Measurements from ENCODE around the gene FLOT2. TPM values are rescaled to one million over a fixed set of nuclear protein-coding genes. Genes with fewer than 3 reads are reported as not detected.

The FLOT2 gene
- total and polyA plus RNA-seq, 11 donors: 52.7 to 139 (median 89.1) TPM

DNA sequence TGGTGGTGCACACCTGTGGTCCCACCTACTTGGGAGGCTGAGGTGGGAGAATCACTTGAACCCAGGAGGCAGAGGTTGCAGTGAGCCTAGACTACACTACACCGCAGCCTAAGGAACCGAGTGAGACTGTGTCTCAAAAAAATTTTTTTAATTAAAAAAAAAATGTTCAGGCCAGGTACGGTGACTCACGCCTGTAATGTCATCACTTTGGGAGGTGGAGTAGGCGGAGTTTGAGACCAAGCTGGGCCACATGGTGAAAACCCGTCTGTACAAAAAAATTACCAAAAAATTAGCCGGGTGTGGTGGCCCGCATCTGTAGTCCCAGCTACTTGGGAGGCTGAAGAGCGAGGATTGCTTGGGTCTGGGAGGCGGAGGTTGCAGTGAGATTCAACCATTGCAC lies 51.3 kb downstream of the FLOT2 start:
- intact Hi-C loops (cut with DNase I): loop anchor here in 3 of 10 donors (10.0 kb wide), 2 partner anchors 49 to 81 kb away; partner anchors contain the start of gene FLOT2 (in 2 of the 3)
- DNase-seq: no peak
- H3K4me1 ChIP-seq: peaks cover 0 to 14% (median 6%) of the 10 kb centered on the region in 12 donors
- no peaks in the 10 kb centered on the region for H3K9me3 ChIP-seq
- no peaks in the 10 kb centered on the region for H3K27me3 ChIP-seq
- H3K27ac ChIP-seq: no peak overlapping the region
- H3K36me3 ChIP-seq: no peaks in the 10 kb centered on the region
- ATAC-seq: no peak
- no peak overlapping the region for H3K4me3 ChIP-seq
- WGBS, 4 donors: 89 to 94% (median 93%) methylated on average over 10 of the region's 10 CpGs
- no peak for TF ChIP-seq POLR2A (IDR thresholded peaks at IDR 0.05)
- TF ChIP-seq, protein P1, sequence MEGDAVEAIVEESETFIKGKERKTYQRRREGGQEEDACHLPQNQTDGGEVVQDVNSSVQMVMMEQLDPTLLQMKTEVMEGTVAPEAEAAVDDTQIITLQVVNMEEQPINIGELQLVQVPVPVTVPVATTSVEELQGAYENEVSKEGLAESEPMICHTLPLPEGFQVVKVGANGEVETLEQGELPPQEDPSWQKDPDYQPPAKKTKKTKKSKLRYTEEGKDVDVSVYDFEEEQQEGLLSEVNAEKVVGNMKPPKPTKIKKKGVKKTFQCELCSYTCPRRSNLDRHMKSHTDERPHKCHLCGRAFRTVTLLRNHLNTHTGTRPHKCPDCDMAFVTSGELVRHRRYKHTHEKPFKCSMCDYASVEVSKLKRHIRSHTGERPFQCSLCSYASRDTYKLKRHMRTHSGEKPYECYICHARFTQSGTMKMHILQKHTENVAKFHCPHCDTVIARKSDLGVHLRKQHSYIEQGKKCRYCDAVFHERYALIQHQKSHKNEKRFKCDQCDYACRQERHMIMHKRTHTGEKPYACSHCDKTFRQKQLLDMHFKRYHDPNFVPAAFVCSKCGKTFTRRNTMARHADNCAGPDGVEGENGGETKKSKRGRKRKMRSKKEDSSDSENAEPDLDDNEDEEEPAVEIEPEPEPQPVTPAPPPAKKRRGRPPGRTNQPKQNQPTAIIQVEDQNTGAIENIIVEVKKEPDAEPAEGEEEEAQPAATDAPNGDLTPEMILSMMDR (IDR thresholded peaks at IDR 0.05): no peak

DNA sequence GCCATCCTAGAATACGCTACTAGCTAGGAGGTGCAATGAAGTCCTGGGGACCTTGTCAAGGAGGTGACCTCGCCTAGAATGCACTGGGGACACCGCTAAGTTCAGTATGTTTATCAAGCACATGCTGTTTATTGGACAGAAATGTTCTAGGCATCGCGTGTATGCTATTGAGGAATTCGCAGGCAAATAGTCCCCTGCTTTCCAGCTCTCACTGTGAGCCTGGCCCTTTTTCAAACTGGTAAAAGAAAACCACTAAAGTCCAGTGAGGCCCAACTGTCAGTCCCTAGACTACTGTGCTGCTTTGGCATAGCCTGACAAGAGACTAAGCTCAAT lies 53.8 kb downstream of the FLOT2 start:
- ATAC-seq (no peak), DNase-seq (no peak)
- intact Hi-C loops (cut with DNase I): loop anchor here in 6 of 10 donors (5.0 to 10.0 kb wide), 5 partner anchors 51 to 81 kb away; partner anchors contain the start of gene FLOT2 (in 2 of the 6)
- TF ChIP-seq, protein P1 (IDR thresholded peaks at IDR 0.05): no peak
- no peak for TF ChIP-seq POLR2A (IDR thresholded peaks at IDR 0.05)
- H3K27me3 ChIP-seq: no peaks in the 10 kb centered on the region
- H3K36me3 ChIP-seq: no peaks in the 10 kb centered on the region
- H3K4me1 ChIP-seq: peaks cover 0 to 33% (median 8%) of the 10 kb centered on the region in 12 donors
- no peak overlapping the region for H3K27ac ChIP-seq
- 91 to 93% (median 91%) methylated on average over 6 of the region's 6 CpGs for WGBS, 4 donors
- no peak overlapping the region for H3K4me3 ChIP-seq
- no peaks in the 10 kb centered on the region for H3K9me3 ChIP-seq

DNA sequence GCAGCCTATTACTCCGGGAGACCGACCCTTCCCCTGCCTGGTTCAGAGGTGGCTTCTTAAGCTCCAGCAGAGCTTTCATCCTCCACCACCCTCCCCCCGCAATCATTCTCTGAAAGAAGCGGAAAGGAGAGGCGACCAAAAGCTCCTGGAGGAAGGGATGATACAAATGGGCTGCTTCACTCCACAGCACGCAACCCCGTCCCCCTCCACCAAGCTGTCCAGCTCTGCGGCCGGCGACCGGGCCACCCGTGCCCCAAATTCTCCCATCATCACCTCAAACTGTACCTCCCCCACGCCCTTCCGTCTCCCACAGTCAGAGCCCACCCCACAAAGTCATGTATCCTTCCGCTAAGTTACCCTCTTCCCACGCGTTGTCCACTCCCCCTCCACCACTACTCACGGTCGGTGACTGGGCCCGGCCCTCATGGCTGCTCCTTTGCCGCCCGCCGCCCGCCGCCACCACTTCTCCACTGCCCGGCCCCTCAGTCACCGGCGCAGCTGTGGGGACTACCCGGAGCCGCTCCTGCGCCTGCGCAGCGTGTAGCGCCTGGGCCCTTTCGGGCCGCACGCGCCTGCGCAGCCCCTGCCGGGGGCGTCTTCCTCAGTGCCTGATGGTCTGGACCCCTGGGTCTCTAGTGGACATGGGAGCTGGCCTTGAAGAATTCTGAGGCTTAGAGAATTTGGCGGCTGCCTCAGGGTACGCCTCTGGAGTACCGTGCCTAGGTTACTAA lies 55.1 kb downstream of the FLOT2 start, which contains the start of gene FAM222B:
FAM222B (minus strand) TSS at position 509 of the 731 bp plus-strand sequence. CDS start 76,123 bp downstream, outside the sequence.
- peak; percentile 84 to 94 (median 90) for DNase-seq
- Histone ChIP-seq H3K27me3 (no peaks in the 10 kb centered on the region), H3K9me3 (no peaks in the 10 kb centered on the region), H3K27ac (peak within 1 kb of the TSS; percentile 54 to 89 (median 78)), H3K36me3 (no peaks in the 10 kb centered on the region), H3K4me3 (peak within 1 kb of the TSS; percentile 53 to 94 (median 82)), H3K4me1 (peaks cover 0 to 33% (median 8%) of the 10 kb centered on the region in 12 donors)
- intact Hi-C loops (cut with DNase I): loop anchor here in 6 of 10 donors (5.0 to 10.0 kb wide), 5 partner anchors 52 to 80 kb away; partner anchors contain the start of gene FLOT2 (in 2 of the 6)
- 0 to 1% (median 0%) methylated on average over 41 to 44 of the region's 44 CpGs for WGBS, 4 donors
- peak in 1 of 2 donors; percentile 71 for TF ChIP-seq POLR2A (IDR thresholded peaks at IDR 0.05)
- TF ChIP-seq, protein P1 (IDR thresholded peaks at IDR 0.05): peak in 2 of 12 donors; percentile 14 to 22
- ATAC-seq: peak; percentile 93 to 100 (median 100)

DNA sequence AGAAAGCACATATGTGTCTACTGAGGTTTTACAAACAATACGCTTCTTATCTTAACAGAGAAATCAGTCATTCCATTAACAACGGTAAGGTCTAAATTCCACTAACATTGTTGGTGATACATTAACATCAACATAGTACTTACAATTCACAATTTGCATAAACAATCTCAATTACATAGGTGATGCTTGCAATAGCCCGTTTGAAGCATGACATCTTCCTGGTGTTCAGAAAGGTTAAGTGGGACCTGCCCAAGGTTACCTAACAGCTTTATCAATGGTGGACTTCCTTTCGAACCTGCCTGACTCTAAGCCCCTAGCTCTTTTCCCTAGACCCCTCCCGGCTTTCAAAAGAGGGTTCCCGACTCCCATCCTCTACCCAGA lies 55.6 kb downstream of the FLOT2 start:
- Histone ChIP-seq H3K27me3 (no peaks in the 10 kb centered on the region), H3K9me3 (no peaks in the 10 kb centered on the region), H3K4me3 (peak overlapping the region; percentile 53 to 94 (median 82)), H3K4me1 (peaks cover 0 to 33% (median 8%) of the 10 kb centered on the region in 12 donors), H3K36me3 (no peaks in the 10 kb centered on the region), H3K27ac (peak overlapping the region in 10 of 12 donors; percentile 64 to 89 (median 81))
- TF ChIP-seq, protein P1 (IDR thresholded peaks at IDR 0.05): no peak
- no peak for TF ChIP-seq POLR2A (IDR thresholded peaks at IDR 0.05)
- DNase-seq: no peak
- intact Hi-C loops (cut with DNase I): loop anchor here in 6 of 10 donors (5.0 to 10.0 kb wide), 5 partner anchors 53 to 80 kb away; partner anchors contain the start of gene FLOT2 (in 2 of the 6)
- ATAC-seq: no peak
- 1 to 4% (median 3%) methylated on average over 6 of the region's 6 CpGs for WGBS, 4 donors
